Activated CD4-positive, alpha-beta memory T cell treated with anti-CD3 and anti-CD28 coated beads for 36 hours (primary cell): Measurements from ENCODE around the gene PTPRA. TPM values are rescaled to one million over a fixed set of nuclear protein-coding genes. Genes with fewer than 3 reads are reported as not detected.

Experiments
- CTCF ChIA-PET: fragments of 350-600 bp; sonication (Branson Sonifier 250); formaldehyde crosslinking; loops from one replicate; lab custom pipeline; 2021; ENCODE audit warnings: antibody characterized with exemption, inconsistent platforms; lab: Charles Lee
- POLR2A ChIA-PET: fragments of 350-600 bp; sonication (Branson Sonifier 250); formaldehyde crosslinking; loops from one replicate; lab custom pipeline; 2021; ENCODE audit warnings: antibody characterized with exemption; lab: Charles Lee
- DNase-seq: peaks from one replicate; pipeline ENCODE4 v3.0.0-alpha.2; 2020
- H3K27ac Mint-ChIP-seq: one replicate; pipeline ENCODE4 v1.8.0; 2021; ENCODE audit warnings: mixed read lengths
- H3K27me3 Mint-ChIP-seq: one replicate; pipeline ENCODE4 v1.8.0; 2021; ENCODE audit warnings: mixed read lengths
- H3K36me3 Mint-ChIP-seq: one replicate; pipeline ENCODE4 v1.8.0; 2021; ENCODE audit warnings: mixed read lengths
- H3K4me1 Mint-ChIP-seq: one replicate; pipeline ENCODE4 v1.8.0; 2021; ENCODE audit warnings: low read depth, mixed read lengths
- H3K4me3 Mint-ChIP-seq: one replicate; pipeline ENCODE4 v1.8.0; 2021; ENCODE audit warnings: mild to moderate bottlenecking, mixed read lengths
- H3K9me3 Mint-ChIP-seq: one replicate; pipeline ENCODE4 v1.8.0; 2021; ENCODE audit warnings: mixed read lengths
- intact Hi-C: fragments of 100-400 bp; cut with micrococcal nuclease; formaldehyde crosslinking; loops from one replicate; pipeline ENCODE4 v1.15.1; 2023
- total RNA-seq, 2 experiments: library from RNA; stranded (reverse); gene quantifications; one replicate each; pipeline ENCODE4 v1.2.3, GENCODE V29; 2021

PTPRA gene
- total RNA-seq, 2 experiments from 2014 or later = 61.1 to 62.8 TPM

- peaks cover 22% of the 10 kb centered on the region for H3K36me3 Mint-ChIP-seq
- H3K27me3 Mint-ChIP-seq = no peaks in the 10 kb centered on the region
- intact Hi-C loops = loop anchor here (1.0 to 5.0 kb wide), 4 partner anchors 39 to 138 kb away; no protein-coding TSS in a partner anchor
- H3K4me1 Mint-ChIP-seq = peaks cover 47% of the 10 kb centered on the region
- POLR2A ChIA-PET = interaction anchor here (0.6 to 1.4 kb wide), 7 partner anchors 30 to 256 kb away, joined by 3 to 10 read pairs (median 4); no protein-coding TSS in a partner anchor
- H3K4me3 Mint-ChIP-seq = peak overlapping the region; percentile 90
- peak; percentile 68 for DNase-seq
- CTCF ChIA-PET = interaction anchor here (1.0 kb wide), 2 partner anchors 15 to 137 kb away, joined by 3 read pairs; no protein-coding TSS in a partner anchor
- peak overlapping the region; percentile 78 for H3K27ac Mint-ChIP-seq
- no peaks in the 10 kb centered on the region for H3K9me3 Mint-ChIP-seq
Observed at GRCh38 chr20:2873747-2874041, 413 bp downstream of the PTPRA start.

- Mint-ChIP-seq H3K27me3 (no peaks in the 10 kb centered on the region), H3K9me3 (no peaks in the 10 kb centered on the region), H3K4me1 (peaks cover 53% of the 10 kb centered on the region), H3K4me3 (peak overlapping the region; percentile 90), H3K27ac (peak overlapping the region; percentile 45), H3K36me3 (peaks cover 22% of the 10 kb centered on the region)
- CTCF ChIA-PET = interaction anchor here (1.5 kb wide), 1 partner anchor 27 kb away, joined by 4 read pairs; no protein-coding TSS in a partner anchor
- peak; percentile 48 for DNase-seq
- intact Hi-C loops = loop anchor here (5.0 kb wide), 1 partner anchor 38 kb away; no protein-coding TSS in a partner anchor
- POLR2A ChIA-PET = interaction anchor here (1.0 kb wide), 1 partner anchor 157 kb away, joined by 3 read pairs; no protein-coding TSS in a partner anchor
Observed at GRCh38 chr20:2874456-2874855, 1.2 kb downstream of the PTPRA start.

DNA sequence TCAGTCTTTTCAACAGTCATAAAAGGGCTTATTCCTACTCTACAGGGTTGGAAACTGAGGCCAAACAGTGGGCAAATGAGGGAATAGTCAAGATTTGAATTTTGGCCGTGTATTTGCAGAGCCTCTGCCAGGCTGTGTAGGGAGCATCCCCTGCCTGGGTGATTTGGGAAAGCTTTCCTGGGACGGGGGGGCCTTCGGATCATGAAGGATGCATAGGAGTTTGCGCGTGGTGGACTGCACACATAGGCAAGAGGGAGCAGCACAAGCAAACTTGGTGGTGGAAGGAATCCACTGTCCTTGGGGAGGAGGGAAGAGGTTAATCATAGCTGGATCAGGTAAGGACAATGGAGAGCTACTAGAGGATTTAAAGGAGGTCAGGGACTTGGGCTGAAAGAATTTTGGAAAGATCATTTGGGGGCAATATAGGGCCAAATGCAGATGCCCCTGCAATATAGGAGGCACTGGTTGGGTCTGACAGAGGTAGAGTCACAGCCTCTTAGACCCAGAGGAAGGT is 2.5 kb downstream of the PTPRA start:
- DNase-seq = no peak

GRCh38 chr20:2878515-2878914 is 5.2 kb downstream of the PTPRA start:
- Mint-ChIP-seq H3K4me3 (no peak overlapping the region), H3K27ac (no peak overlapping the region), H3K4me1 (peaks cover 47% of the 10 kb centered on the region), H3K9me3 (no peaks in the 10 kb centered on the region), H3K36me3 (peaks cover 25% of the 10 kb centered on the region), H3K27me3 (no peaks in the 10 kb centered on the region)
- CTCF ChIA-PET = no interaction called here
- no peak for DNase-seq
- POLR2A ChIA-PET = no interaction called here
- intact Hi-C loops = no loop called here

More for the DNA sequence above, 2.5 kb downstream of the PTPRA start:
- intact Hi-C loops = no loop called here
- H3K4me3 Mint-ChIP-seq = peak overlapping the region; percentile 33
- peaks cover 54% of the 10 kb centered on the region for H3K4me1 Mint-ChIP-seq
- ChIA-PET CTCF (interaction anchor here (1.5 kb wide), 1 partner anchor 25 kb away, joined by 4 read pairs; no protein-coding TSS in a partner anchor), POLR2A (no interaction called here)
- H3K36me3 Mint-ChIP-seq = peaks cover 24% of the 10 kb centered on the region
- H3K27ac Mint-ChIP-seq = no peak overlapping the region
- no peaks in the 10 kb centered on the region for H3K9me3 Mint-ChIP-seq
- no peaks in the 10 kb centered on the region for H3K27me3 Mint-ChIP-seq

DNA sequence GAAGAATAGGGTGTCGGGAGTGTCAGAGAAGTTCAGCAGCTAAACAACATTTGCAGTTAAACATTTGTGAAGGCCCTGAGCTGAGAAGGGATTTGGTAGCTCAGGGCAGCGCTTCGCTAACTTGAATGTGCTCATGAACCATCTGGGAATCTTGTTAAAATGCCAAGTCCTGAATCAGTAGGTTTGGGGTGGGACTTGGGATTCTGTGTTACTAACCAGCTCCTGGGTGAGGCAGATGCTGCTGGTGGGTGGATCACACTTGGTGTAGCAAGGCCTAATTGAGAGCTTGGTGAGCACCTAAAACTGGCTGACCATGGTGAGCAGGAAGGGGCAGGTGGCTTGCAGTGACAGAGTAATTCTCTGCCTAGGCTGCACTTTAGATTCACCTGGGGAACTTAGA is 5.9 kb downstream of the PTPRA start:
- H3K4me1 Mint-ChIP-seq = peaks cover 52% of the 10 kb centered on the region
- no peak overlapping the region for H3K4me3 Mint-ChIP-seq
- H3K27me3 Mint-ChIP-seq = no peaks in the 10 kb centered on the region
- H3K36me3 Mint-ChIP-seq = peaks cover 23% of the 10 kb centered on the region
- no peaks in the 10 kb centered on the region for H3K9me3 Mint-ChIP-seq
- DNase-seq = no peak
- CTCF ChIA-PET = no interaction called here
- intact Hi-C loops = no loop called here
- H3K27ac Mint-ChIP-seq = no peak overlapping the region
- POLR2A ChIA-PET = no interaction called here

- Mint-ChIP-seq H3K27me3 (no peaks in the 10 kb centered on the region), H3K4me1 (peaks cover 55% of the 10 kb centered on the region), H3K4me3 (no peak overlapping the region), H3K36me3 (peaks cover 17% of the 10 kb centered on the region), H3K27ac (no peak overlapping the region), H3K9me3 (no peaks in the 10 kb centered on the region)
- POLR2A ChIA-PET = interaction anchor here (0.6 kb wide), 1 partner anchor 25 kb away, joined by 3 read pairs; no protein-coding TSS in a partner anchor
- intact Hi-C loops = no loop called here
- DNase-seq = no peak
- CTCF ChIA-PET = interaction anchor here (1.2 kb wide), 1 partner anchor 120 kb away, joined by 4 read pairs; no protein-coding TSS in a partner anchor
Observed at GRCh38 chr20:2880650-2881049, 7.4 kb downstream of the PTPRA start.

GRCh38 chr20:2883726-2884637 is 10.7 kb downstream of the PTPRA start:
- ChIA-PET CTCF (no interaction called here), POLR2A (no interaction called here)
- Mint-ChIP-seq H3K27me3 (no peaks in the 10 kb centered on the region), H3K4me1 (peaks cover 54% of the 10 kb centered on the region), H3K27ac (no peak overlapping the region), H3K36me3 (peaks cover 8% of the 10 kb centered on the region), H3K9me3 (no peaks in the 10 kb centered on the region), H3K4me3 (no peak overlapping the region)
- intact Hi-C loops = loop anchor here (1.0 kb wide), 1 partner anchor 27 kb away; no protein-coding TSS in a partner anchor
- no peak for DNase-seq

- intact Hi-C loops = no loop called here
- CTCF ChIA-PET = interaction anchor here (1.1 to 1.6 kb wide), 2 partner anchors 15 to 113 kb away, joined by 3 to 6 read pairs; no protein-coding TSS in a partner anchor
- H3K4me3 Mint-ChIP-seq = no peak overlapping the region
Observed at GRCh38 chr20:2887715-2888114, 14.4 kb downstream of the PTPRA start.

DNA sequence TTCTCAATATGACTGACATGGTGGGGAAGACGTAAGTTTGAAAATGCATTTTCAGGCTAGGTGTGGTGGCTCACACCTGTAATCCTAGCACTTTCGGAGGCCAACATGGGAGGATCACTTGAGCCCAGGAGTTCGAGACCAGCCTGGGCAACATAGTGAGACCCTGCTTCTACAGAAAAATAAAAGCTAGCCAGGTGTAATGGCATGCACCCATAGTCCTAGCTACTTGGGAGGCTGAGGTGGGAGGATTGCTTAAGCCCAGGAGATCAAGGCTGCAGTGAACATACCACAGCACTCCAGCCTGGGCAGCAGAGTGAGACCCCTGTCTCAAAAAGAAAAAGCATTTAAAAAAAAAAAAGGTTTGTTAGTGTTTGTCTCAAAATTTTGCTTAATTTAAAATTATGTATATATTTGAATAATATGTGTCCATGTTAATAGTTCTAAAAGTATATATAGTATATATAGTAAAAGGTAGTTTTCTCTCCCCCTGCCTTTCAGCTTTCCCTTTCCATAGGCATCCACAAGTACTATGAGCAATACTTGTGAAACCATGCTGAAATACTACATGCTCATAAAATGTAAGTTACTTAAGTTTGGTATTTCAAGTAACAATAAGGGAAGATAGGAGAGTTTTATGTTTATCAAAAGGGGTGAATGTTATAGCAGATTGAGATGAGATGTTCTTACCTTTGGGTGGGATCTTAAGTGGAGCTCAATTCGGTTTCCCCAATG is 15.1 kb downstream of the PTPRA start:
- ChIA-PET POLR2A (interaction anchor here (0.6 kb wide), 1 partner anchor 30 kb away, joined by 4 read pairs; no protein-coding TSS in a partner anchor), CTCF (interaction anchor here (1.1 to 1.6 kb wide), 2 partner anchors 16 to 113 kb away, joined by 3 to 6 read pairs; no protein-coding TSS in a partner anchor)
- H3K36me3 Mint-ChIP-seq = peaks cover 11% of the 10 kb centered on the region
- no peak overlapping the region for H3K4me3 Mint-ChIP-seq
- no peak for DNase-seq
- H3K27me3 Mint-ChIP-seq = no peaks in the 10 kb centered on the region
- intact Hi-C loops = no loop called here
- H3K27ac Mint-ChIP-seq = no peak overlapping the region
- no peaks in the 10 kb centered on the region for H3K9me3 Mint-ChIP-seq
- peaks cover 66% of the 10 kb centered on the region for H3K4me1 Mint-ChIP-seq

More at GRCh38 chr20:2887715-2888114, 14.4 kb downstream of the PTPRA start:
- peaks cover 66% of the 10 kb centered on the region for H3K4me1 Mint-ChIP-seq
- peaks cover 11% of the 10 kb centered on the region for H3K36me3 Mint-ChIP-seq
- no peak overlapping the region for H3K27ac Mint-ChIP-seq
- H3K27me3 Mint-ChIP-seq = no peaks in the 10 kb centered on the region
- no peak for DNase-seq
- POLR2A ChIA-PET = no interaction called here
- H3K9me3 Mint-ChIP-seq = no peaks in the 10 kb centered on the region

DNA sequence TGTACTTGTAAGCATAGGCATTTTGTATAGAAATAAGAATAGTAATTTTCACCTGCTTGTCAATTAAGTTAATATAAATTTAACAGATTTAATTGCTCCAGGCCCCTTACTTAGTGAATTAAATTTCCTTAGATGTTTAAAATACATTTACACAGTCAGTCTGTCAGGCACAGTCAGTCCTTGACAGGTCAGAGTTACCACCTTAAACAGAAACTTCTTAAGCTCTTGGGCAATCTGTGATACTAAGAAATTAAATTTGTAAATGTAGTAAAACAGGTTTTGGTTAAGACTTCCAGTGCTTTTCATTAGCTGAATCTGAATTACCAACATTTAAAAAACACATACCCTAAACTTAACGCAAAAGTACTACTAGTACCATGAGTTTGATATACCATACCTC is 15.9 kb downstream of the PTPRA start:
- ChIA-PET POLR2A (no interaction called here), CTCF (no interaction called here)
- Mint-ChIP-seq H3K27ac (no peak overlapping the region), H3K9me3 (no peaks in the 10 kb centered on the region), H3K36me3 (peaks cover 12% of the 10 kb centered on the region), H3K4me1 (peaks cover 59% of the 10 kb centered on the region), H3K27me3 (no peaks in the 10 kb centered on the region), H3K4me3 (no peak overlapping the region)
- intact Hi-C loops = no loop called here
- DNase-seq = no peak

DNA sequence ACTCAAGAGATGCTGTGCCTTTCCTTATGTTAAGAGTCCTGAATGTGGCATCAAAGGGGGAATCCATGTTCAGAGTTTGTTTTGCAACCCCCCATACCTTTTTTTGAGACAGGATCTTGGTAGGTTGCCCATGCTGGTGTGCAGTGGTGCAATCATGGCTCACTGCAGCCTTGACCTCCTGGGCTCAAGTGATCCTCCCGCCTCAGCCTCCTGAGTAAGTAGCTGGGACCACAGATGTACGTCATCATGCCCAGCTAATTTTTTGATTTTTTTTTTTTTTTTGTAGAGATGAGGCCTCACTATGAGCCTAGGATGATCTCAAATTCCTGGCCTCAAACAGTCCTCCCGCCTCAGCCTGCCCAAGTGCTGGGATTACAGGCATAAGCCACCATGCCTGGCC is 16.5 kb downstream of the PTPRA start:
- POLR2A ChIA-PET = no interaction called here
- H3K27ac Mint-ChIP-seq = no peak overlapping the region
- H3K4me1 Mint-ChIP-seq = peaks cover 53% of the 10 kb centered on the region
- H3K9me3 Mint-ChIP-seq = no peaks in the 10 kb centered on the region
- no peaks in the 10 kb centered on the region for H3K27me3 Mint-ChIP-seq
- H3K4me3 Mint-ChIP-seq = no peak overlapping the region
- DNase-seq = no peak
- intact Hi-C loops = no loop called here
- peaks cover 15% of the 10 kb centered on the region for H3K36me3 Mint-ChIP-seq
- CTCF ChIA-PET = no interaction called here
